NT2/D1 (cell line): Measurements from ENCODE around the gene IQSEC1.
"Not testable (repeated sequence)": the region's sequence is repeated elsewhere in the genome, so short reads cannot be mapped to it uniquely, and the experiment has no call there.

Experiments
- YY1 ChIP-seq: IDR thresholded peaks from 2 replicates; pipeline ENCODE4 v1.6.1; 2011; ENCODE audit not compliant: insufficient read length, insufficient read depth
- ZNF274 ChIP-seq: IDR thresholded peaks from 2 replicates; pipeline ENCODE4 v1.6.1; 2011; ENCODE audit warnings: mild to moderate bottlenecking, low read depth, low read length

DNA sequence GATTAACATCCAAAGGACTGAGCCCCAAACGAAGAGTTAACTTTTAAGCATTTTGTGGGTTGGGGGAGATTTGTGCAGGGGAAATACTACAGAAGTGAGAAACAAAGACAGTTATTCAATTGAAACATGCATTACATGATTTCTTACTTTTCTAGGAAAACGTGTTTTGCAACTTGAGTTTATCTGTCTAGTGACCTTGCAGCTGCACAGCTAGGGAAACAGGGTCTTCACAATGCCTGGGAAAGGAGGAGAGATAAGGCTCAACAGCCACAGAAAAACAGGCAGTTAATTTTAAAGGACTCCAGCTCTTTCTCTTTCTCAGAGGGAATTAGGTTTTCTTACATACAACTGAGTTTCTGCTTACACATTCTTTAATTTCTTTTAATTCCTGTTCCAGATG lies 194.5 kb downstream of the IQSEC1 start:
- TF ChIP-seq YY1, ZNF274: not testable (repeated sequence)
